NCI-H524 treated with DMSO at 0.1 percent for 48 hours (cell line): ENCODE measurements around the gene EFCAB6.

ENCODE experiments used
- DNase-seq: peaks from one replicate; lab custom pipeline; 2025; lab: John Stamatoyannopoulos, UW

The EFCAB6 gene

GRCh38 chr22:43636086-43636485 is 176.0 kb downstream of the EFCAB6 start:
- DNase-seq, result no peak

DNA sequence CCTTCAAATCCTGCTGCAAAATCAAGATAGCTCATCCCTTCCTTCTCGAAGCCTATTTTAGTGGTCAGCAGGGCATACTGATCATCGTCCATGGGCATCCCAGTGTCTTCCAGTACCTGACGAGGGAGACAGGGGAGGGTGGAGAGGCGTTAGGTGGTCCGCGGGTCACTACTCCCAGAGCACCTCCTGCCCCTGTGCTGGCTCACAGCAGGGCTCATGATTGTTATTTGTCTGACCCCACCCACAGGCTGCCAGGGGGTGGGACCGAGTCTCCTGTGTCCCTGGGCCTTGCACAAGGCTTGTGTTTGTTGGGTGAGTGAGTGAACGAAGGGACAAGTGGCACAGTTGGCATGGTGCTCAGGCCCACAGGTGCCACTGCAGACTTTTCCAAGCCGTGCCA is 177.0 kb downstream of the EFCAB6 start:
- DNase-seq, result no peak

DNA sequence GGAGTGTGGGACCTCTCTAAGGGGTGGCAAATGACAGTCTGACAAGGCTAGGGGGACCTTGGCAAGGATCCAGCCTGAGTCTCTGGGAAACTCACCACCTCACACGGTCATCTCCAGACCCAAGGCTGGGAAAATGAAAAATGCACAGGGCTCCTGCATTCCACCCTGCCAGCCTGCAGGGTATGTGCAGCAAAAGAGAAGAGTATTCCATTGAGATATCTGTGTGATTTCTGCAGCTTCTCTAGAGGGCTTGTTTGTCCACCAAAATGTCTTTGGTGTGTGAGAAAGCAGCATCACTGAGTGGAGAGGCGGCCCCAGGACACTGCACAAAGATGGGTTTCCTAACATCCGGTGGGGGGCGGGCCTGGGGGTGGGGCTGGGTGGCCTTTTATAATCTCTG is 177.8 kb downstream of the EFCAB6 start:
- DNase-seq, result no peak

- DNase-seq, result no peak
Measured at GRCh38 chr22:43633631-43634285, 178.3 kb downstream of the EFCAB6 start.

GRCh38 chr22:43631846-43632245 is 180.3 kb downstream of the EFCAB6 start:
- no peak for DNase-seq

GRCh38 chr22:43631201-43631600 is 180.9 kb downstream of the EFCAB6 start:
- DNase-seq, result no peak

DNA sequence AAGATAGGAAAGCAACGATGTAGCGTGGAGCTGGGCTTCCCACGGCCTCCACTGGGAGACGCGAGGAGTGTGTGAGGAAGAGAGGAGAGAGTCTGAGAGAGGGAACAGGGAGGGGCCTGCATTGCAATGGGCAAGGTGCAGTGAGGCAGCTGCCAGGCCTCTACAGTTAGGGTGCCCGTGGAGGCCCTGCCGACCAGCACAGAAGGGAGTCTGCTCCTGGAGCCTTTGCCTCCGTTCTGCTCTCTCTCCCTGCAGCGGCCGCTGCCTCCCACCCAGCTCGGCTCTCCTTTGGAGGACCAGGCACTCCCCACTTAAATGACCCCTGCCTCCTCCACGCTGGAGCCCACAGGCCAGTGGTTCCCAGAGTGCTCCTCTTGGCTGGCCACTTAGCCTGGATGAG is 181.7 kb downstream of the EFCAB6 start:
- no peak for DNase-seq

DNA sequence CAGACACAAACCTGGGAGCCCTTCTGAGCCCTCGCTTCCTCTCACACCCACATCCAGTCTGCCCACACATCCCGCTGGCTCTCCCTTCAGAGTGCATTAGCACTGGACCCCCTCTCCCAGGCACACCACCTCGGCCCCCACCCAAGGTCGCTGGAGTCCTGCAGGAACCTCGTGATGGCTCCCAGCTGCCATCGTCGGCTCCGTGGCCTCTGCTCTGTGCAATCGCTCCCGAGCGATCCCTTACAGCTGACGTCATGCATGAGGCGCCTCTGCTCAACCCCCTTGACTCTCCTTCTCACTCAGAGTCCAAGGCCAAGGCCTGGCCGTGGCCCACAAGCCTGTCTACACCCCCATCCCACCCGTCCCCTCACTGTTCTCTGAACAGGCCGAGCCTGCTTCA is 183.9 kb downstream of the EFCAB6 start:
- DNase-seq, result no peak

- DNase-seq, result no peak
Measured at GRCh38 chr22:43627485-43628213, 184.5 kb downstream of the EFCAB6 start.

DNA sequence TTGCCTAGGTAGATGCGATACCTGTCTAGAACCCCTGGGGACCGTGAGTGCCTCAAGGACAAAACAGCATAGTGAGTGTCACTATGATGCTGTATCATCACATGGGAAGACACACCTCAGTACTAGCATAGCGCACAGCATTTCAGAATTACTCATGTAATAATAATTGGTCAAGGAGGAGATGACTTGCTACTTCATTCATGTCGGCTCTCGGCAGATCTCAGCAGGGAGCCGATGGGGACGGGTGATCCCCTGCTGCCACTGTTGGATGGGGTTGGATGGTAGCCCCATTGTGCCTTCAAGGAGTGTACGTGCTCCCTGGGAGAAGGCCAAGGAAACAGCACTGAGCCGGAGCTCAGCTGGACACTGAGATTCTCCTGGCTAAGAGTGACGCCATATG is 186.9 kb downstream of the EFCAB6 start:
- DNase-seq, result no peak

GRCh38 chr22:43624144-43624998 is 187.7 kb downstream of the EFCAB6 start:
- no peak for DNase-seq

DNA sequence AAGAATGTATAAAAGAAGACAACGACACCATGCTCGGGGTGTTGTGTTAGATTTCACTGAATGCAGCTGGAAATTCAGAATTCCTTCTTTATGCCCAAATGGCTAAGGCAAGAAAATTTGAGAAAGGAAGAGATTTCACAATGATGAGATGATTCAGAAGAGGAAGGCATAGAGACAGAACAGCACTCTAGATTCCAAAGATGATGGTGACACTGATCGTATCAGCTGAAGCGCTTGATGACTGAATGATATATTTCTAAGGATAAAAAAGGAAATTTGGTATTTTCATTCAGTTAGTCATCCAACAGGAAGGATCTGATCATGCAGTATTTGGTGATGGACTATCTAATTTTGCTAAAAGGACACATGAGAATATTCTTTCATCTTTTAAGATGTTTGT is 189.2 kb downstream of the EFCAB6 start:
- no peak for DNase-seq

DNA sequence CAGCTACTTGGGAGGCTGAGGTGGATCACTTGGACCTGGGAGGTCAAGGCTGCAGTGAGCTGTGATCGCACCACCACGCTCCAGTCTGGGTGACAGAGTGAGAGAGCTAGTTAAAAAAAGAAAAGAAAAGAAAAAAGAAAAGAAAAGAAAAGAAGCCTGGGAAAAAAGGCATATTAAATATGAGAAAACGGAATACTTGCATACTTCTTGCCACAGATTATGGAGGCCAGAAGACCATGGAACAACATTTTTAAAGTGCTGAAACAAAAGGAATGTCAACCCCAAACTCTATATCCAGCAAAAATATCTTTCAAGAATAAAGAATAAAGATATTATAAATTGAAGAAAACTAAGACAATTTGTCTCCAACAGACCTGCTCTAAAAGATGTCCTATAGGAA is 191.9 kb downstream of the EFCAB6 start:
- DNase-seq, result no peak

GRCh38 chr22:43618517-43618916 is 193.6 kb downstream of the EFCAB6 start:
- no peak for DNase-seq

- no peak for DNase-seq
Measured at GRCh38 chr22:43616645-43617044, 195.5 kb downstream of the EFCAB6 start.

- no peak for DNase-seq
Measured at GRCh38 chr22:43600265-43600664, 211.8 kb downstream of the EFCAB6 start.

DNA sequence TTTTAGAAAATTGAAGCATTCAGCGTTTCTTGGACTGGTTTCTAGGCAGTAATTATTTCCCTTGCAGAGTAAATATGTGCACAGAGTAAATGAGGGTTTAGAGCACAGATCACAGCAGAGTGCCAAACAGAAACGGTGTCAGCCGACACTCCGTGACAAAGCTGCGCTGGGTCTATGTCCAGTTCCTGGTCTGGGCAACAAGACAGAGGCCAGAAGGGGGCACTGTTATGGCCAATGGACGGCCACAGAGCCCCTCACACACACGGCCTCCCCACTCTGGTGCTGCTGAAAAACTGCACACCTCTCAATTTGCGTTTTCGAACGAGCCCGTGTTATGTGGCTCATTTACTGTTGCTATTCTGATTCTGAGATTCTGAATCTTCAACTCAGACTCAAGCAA is 219.6 kb downstream of the EFCAB6 start:
- DNase-seq, result no peak

DNA sequence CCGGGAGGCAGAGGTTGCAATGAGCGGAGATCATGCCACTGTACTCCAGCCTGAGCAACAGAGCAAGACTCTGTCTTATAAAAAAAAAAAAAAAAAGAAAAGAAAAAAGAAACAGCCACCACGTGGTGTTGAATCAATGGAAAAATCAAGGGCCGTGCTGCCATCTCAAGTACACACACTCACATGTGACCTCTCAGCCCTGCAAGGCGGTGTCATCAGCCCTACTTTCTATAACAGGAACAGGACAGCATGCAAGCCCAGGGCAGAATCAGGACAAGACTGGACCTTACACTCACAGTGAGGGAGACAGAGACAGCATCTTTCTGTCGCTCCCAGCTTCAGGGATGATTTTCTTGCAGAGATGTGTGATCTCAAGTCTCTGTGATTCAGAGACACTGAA is 220.7 kb downstream of the EFCAB6 start:
- no peak for DNase-seq

DNA sequence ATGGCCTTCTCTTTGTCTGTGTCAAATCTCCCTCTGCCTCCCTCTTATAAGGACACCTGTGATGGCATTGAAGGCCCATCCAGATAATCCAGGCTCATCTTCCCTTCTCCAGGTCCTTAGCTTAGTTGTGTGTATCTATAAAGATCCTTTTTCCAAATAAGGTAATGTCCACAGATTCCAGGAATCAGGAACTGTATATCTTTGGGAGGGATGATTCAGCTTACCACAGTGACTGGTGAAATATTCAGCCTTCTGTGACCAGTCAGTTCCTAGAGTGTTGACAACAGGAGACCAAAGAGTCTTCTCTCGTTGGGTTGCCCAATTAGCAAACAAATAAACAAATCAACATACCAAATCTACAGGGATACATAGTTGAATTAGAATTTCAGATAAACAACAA is 224.5 kb downstream of the EFCAB6 start:
- DNase-seq, result no peak

DNA sequence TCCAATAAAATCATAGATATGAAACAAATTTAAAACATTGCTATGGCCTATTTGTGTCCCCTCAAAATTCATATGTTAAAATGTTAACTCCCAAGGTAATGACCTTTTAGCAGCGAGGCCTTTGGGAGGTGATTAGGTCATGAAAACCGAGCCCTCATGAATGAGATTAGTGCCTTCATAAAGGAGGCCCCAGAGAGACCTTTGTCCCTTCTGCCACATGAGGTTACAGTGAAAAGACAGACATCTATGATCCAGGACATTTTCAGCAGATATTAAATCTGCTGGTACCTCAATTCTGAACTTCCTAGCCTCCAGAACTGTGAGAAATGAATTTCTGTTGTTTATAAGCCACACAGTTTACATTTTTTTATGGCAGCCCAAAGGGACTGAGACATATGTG is 228.6 kb downstream of the EFCAB6 start:
- no peak for DNase-seq

DNA sequence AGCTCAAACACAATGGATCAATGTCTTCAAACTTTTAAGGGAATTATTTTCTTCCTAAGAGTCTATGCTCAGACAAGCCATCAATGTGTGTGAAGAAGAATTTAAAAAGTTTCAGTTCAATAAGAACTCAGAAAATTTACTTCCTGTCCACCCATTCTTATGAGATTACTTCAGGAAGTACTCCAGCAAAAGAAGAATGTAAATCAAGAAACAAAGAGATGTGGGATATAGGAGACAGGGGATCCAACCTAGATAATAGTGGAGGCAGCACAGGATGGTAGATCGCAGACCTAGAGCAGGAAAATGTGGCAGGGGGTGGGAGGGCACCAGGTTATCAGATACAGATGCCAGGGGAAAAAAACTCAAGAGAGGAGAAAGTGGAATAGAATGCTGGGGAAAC is 229.7 kb downstream of the EFCAB6 start:
- no peak for DNase-seq

DNA sequence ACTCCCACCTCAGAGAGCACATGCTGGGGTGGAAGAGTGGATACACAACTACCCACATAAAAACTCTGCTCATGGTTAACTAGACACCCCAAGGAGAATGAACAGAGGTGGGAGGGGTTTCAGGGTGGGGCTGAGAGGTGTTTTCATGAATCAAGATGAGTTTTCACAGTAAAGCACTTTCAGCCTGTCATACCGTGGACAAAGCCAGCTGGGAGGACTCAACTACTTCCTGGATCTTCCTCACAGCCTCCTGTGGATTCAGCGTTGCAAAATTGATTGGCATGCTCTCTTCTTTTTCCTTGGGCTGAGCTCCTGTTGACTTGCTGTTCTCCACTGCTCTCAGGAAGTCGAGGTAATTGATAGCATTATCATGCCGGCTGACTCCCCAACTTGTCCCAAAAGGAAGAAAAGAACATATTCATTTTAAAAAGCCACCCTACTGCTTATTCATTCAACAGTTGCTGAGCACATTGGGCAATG is 231.8 kb downstream of the EFCAB6 start:
- DNase-seq, result no peak

DNA sequence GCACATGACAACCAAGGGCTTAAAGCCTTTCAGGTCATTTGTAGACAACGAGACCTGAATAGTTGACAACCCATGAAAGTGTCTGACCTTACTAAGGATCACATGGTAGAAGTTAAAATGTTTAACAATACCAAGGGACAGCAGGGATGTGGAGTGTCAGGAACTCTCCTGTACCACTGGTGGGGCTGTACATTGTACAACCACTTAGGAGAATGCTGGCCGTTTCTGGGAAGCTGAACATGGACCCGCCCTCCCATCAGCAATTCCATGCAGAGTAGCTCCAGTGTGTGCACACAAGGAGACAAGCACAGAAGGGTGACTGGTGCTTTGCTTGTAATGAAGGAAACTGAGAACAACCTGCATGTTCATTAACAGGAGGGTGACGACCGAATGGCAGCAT is 237.4 kb downstream of the EFCAB6 start:
- no peak for DNase-seq
